GM12875 (cell line): ENCODE data around the gene CST4.
"Not testable (repeated sequence)": the region's sequence is repeated elsewhere in the genome, so short reads cannot be mapped to it uniquely, and the experiment has no call there.

Experiments
- H3K4me3 ChIP-seq: one replicate; pipeline ENCODE4 v1.5.1; 2011; ENCODE audit warnings: low read depth, low read length, control low read depth
- CTCF ChIP-seq: IDR thresholded peaks from 2 replicates; pipeline ENCODE4 v1.5.1; 2011; ENCODE audit warnings: low read depth, mild to moderate bottlenecking, control low read depth, inconsistent platforms, low read length, moderate library complexity, borderline replicate concordance; ENCODE audit not compliant: insufficient read depth

Gene CST4

GRCh38 chr20:23710771-23711170, 21.9 kb upstream of the CST4 start:
- H3K4me3 ChIP-seq, result no peak overlapping the region
- TF ChIP-seq CTCF, result no peak

- H3K4me3 ChIP-seq, result no peak overlapping the region
- no peak for TF ChIP-seq CTCF
These were observed 17.1 kb upstream of the CST4 start for GRCh38 chr20:23705895-23706294.

GRCh38 chr20:23702021-23702420, 13.2 kb upstream of the CST4 start:
- no peak for TF ChIP-seq CTCF
- H3K4me3 ChIP-seq, result no peak overlapping the region

GRCh38 chr20:23700931-23701330, 12.1 kb upstream of the CST4 start:
- TF ChIP-seq CTCF, result no peak
- no peak overlapping the region for H3K4me3 ChIP-seq

GRCh38 chr20:23697947-23698346, 9.1 kb upstream of the CST4 start:
- no peak for TF ChIP-seq CTCF
- no peak overlapping the region for H3K4me3 ChIP-seq

GRCh38 chr20:23695068-23695395, 6.2 kb upstream of the CST4 start:
- not testable (repeated sequence) for H3K4me3 ChIP-seq

- not testable (repeated sequence) for H3K4me3 ChIP-seq
These were observed 5.6 kb upstream of the CST4 start for GRCh38 chr20:23694178-23695067.

GRCh38 chr20:23692725-23693619, 4.1 kb upstream of the CST4 start:
- H3K4me3 ChIP-seq, result not testable (repeated sequence)
